ENCODE data around the gene HSP90AA1. TPM values are rescaled to one million over a fixed set of nuclear protein-coding genes. Genes with fewer than 3 reads are reported as not detected.
A peak's percentile ranks its signal among the peaks of the same experiment; 100 is the strongest.

Gene HSP90AA1
- total RNA-seq, 2 experiments from 2014 or later = 543 to 668 TPM

DNA sequence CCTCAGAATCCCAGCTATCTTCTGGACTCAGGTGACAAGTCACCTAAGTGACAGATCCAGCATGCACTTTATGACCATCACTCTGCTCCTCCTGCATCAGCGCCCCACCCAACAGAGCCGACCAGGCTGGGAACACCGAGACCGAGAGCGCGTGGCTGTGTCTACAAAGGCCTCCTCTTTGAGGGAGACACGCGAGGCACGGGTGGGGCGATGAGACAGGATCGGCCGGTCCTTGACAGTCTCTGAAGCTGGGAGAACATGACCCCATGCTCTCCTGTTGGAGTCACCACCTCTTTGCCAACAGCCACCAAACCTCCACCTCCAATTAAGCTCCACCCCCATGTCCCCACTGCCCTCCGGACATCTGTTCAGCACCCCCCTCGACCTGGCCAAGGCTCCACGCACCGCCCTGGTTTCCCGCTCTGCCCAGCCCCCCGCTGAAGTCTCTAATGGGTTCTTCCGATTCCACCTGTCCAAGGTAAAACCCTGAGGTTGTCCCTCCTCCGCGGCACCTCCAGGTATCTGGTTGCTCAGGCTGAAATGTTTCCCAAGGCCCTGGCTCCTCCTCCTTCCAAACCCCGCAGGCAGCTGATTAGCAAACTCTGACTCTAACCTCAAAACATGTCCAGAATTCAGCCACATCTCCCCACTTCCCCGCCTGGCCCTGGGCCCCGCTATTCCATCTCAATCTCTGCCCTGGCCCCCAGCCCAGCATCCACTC, 31.5 kb downstream of the HSP90AA1 start:
- Mint-ChIP-seq H3K9me3 (ENCODE audit: low read depth) (no peaks in the 10 kb centered on the region), H3K36me3 (peaks cover 18% of the 10 kb centered on the region), H3K27me3 (peaks cover 3% of the 10 kb centered on the region), H3K4me1 (peaks cover 22% of the 10 kb centered on the region), H3K4me3 (no peak overlapping the region), H3K27ac (no peak overlapping the region)
- CTCF ChIA-PET = interaction anchor here (2.2 kb wide), 1 partner anchor 41 kb away, joined by 6 read pairs; no protein-coding TSS in a partner anchor
- ATAC-seq = no peak
- DNase-seq = no peak

DNA sequence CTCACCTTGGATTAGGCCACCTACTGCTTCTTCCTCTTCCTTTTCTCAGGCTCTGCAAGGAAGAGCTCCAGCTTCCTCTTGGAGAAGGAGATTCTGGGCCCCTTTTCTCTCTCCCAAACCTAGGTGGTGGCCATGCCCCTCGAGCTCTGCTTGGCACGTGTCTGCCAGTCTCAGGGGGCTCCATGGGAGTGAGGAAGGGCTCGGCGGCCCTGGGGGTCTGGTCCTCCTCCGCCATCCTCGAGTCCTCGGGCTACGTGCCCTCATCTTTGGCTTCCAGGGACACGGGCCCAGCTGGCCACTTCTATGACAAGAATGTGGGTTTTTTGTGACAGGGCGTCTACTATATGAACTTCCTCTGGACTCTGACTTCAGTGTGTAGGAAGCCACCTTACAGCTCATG, 34.3 kb downstream of the HSP90AA1 start:
- Mint-ChIP-seq H3K4me1 (peaks cover 8% of the 10 kb centered on the region), H3K36me3 (peaks cover 41% of the 10 kb centered on the region), H3K27me3 (no peaks in the 10 kb centered on the region), H3K4me3 (no peak overlapping the region), H3K9me3 (ENCODE audit: low read depth) (no peaks in the 10 kb centered on the region), H3K27ac (no peak overlapping the region)
- ATAC-seq (no peak), DNase-seq (no peak)
- CTCF ChIA-PET = interaction anchor here (2.7 kb wide), 1 partner anchor 44 kb away, joined by 11 read pairs; no protein-coding TSS in a partner anchor

DNA sequence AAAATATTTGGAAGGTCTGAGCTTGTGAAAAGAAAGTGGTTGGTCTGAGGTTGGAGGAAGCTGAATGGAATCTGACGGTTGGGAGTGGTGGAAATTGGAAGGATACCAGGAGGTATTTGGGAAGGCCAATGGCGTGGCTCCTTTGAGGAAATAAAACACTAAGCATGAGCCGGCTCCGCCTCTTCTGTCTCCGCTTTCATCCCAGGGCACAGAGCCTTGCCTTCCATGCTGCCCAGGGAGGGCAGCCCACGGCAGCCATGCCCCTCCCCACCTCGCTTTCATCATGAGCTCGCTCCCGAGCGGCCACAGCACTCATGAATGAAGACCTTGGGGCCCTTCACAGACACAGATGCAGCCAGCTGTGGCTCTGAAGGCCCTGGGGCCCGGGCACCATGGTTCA, 36.2 kb downstream of the HSP90AA1 start:
- H3K27ac Mint-ChIP-seq = no peak overlapping the region
- ATAC-seq (no peak), DNase-seq (no peak)
- CTCF ChIA-PET = interaction anchor here (1.2 to 2.7 kb wide), 2 partner anchors 46 to 85 kb away, joined by 3 to 11 read pairs; no protein-coding TSS in a partner anchor
- H3K4me3 Mint-ChIP-seq = no peak overlapping the region
- H3K36me3 Mint-ChIP-seq = peaks cover 48% of the 10 kb centered on the region
- H3K4me1 Mint-ChIP-seq = no peaks in the 10 kb centered on the region
- H3K27me3 Mint-ChIP-seq = no peaks in the 10 kb centered on the region
- no peaks in the 10 kb centered on the region for H3K9me3 Mint-ChIP-seq (ENCODE audit: low read depth)

DNA sequence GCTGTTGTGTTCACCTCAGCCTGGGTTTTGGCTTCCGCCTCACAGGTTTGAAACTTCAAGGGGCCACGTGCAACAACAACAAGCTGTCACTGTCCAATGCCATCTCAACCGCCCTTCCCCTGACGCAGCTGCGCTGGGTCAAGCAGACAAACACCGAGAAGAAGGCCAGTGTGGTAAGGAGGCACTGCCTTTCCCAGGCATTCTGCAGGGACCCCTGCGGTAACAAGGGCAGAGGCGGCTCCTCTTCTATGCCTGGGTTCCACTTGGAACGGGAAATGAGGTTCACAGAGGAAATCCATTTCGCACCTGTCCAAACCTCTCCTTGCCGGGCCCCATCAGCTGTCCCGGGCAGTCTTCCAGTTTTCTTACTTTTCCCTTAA, 36.8 kb downstream of the HSP90AA1 start:
- Mint-ChIP-seq H3K27ac (no peak overlapping the region), H3K27me3 (no peaks in the 10 kb centered on the region), H3K9me3 (ENCODE audit: low read depth) (no peaks in the 10 kb centered on the region), H3K36me3 (peaks cover 48% of the 10 kb centered on the region), H3K4me3 (no peak overlapping the region), H3K4me1 (no peaks in the 10 kb centered on the region)
- CTCF ChIA-PET = interaction anchor here (1.2 to 2.7 kb wide), 2 partner anchors 46 to 84 kb away, joined by 3 to 11 read pairs; no protein-coding TSS in a partner anchor
- no peak for ATAC-seq
- DNase-seq = no peak

DNA sequence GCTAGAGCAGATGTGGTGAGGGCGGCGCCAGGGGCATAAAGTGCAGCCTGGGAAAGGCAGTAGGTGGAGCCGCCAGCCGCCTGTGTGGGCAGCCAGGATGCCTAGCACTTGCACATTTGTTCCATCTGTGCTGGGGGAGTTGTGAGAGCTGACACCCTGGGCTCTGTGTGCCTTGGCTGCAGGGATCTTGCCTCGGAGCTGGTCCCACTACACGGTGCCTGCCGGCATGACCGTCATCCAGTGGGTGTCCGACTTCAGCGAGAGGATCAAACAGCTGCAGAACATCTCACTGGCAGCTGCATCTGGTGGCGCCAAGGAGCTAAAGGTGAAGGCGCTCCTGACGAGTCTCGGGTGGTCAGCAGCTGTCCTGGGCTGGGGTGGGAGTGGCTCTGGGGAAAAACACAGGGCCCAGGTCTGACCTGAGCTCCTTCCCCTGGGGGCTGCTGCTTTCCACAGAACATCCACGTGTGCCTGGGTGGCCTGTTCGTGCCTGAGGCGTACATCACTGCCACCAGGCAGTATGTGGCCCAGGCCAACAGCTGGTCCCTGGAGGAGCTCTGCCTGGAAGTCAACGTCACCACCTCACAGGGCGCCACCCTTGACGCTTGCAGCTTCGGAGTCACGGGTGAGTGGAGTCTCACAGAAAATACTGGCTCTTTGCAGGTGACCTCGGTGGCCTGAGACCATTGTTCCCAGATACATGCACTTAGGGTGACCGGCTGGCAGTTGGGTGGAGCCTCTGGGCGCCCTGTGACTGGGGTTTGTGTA, 37.4 kb downstream of the HSP90AA1 start:
- ATAC-seq (no peak), DNase-seq (no peak)
- no peak overlapping the region for H3K4me3 Mint-ChIP-seq
- peaks cover 51% of the 10 kb centered on the region for H3K36me3 Mint-ChIP-seq
- no peaks in the 10 kb centered on the region for H3K9me3 Mint-ChIP-seq (ENCODE audit: low read depth)
- no peaks in the 10 kb centered on the region for H3K4me1 Mint-ChIP-seq
- CTCF ChIA-PET = interaction anchor here (1.2 to 1.5 kb wide), 2 partner anchors 47 to 84 kb away, joined by 3 to 6 read pairs; no protein-coding TSS in a partner anchor
- no peak overlapping the region for H3K27ac Mint-ChIP-seq
- no peaks in the 10 kb centered on the region for H3K27me3 Mint-ChIP-seq

DNA sequence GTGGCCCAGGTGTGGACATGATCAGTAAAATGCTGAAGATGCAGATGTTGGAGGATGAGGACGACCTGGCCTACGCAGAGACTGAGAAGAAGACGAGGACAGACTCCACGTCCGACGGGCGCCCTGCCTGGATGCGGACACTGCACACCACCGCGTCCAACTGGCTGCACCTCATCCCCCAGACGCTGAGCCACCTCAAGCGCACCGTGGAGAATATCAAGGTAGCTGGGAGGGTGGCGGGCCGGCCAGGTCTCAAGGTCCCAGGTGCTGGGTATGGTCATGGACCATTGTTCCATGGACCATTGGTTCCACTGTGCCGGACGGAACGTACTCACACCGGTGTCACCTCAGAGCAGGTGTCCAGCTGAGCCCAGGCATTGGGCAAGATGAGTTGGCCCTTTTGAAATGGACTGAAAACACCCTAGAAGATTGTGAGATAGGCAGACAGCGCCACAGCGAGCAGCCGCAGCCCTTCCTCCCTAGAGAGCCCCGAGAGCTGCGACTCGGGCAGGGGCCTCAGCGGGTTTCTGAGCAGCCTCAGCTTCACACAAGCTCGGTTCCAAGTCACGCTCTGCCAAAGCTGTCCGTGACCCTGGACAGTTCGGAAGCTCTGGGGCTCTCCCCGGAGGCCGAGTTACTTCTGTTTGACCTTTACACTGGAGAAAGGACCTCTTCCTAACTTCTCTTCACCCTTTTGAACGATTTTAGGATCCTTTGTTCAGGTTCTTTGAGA, 38.9 kb downstream of the HSP90AA1 start:
- no peak for DNase-seq
- Mint-ChIP-seq H3K27ac (no peak overlapping the region), H3K9me3 (ENCODE audit: low read depth) (no peaks in the 10 kb centered on the region), H3K4me3 (no peak overlapping the region), H3K36me3 (peaks cover 63% of the 10 kb centered on the region), H3K4me1 (no peaks in the 10 kb centered on the region), H3K27me3 (no peaks in the 10 kb centered on the region)
- ATAC-seq = no peak
- CTCF ChIA-PET = interaction anchor here (1.5 kb wide), 1 partner anchor 48 kb away, joined by 6 read pairs; no protein-coding TSS in a partner anchor

DNA sequence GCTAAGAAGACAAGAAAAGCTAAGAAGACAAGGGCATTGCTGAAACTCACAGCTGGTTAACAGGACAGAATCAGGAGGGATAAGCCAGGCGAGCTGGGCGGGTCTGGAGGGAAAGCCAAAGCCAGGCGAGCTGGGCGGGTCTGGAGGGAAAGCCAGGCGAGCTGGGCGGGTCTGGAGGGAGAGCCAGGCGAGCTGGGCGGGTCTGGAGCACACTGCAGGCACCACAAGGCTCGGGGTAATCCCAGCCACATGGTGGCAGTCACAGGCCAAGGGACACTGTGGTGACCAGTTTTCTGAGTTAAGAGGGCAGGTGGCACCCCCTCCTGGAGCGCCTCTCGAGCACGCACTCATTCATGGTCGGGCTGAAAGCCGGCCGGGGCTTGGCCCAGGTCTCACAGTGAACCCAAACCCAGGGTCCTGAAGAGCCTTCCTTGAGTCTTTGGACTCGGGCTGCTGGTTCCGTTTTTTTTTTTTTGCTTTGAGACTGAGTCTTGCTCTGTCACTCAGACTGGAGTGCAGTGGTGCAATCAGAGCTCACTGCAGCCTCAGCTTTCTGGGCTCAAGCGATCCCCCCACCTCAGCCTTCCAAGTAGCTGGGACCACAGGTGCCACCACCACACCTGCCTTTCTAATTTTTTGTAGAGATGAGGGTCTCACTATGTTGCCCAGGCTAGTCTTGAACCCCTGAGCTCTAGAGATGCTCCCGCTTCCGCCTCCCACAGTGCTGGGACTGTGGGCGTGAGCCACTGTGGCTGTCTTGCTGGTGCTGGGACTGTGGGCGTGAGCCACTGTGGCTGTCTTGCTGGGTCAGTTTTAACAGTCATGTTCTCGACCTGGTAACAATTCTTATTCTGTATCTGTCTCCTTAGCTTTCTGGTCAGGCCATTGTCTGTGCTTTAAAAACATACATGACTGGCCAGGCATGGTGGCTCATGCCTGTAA, 40.2 kb downstream of the HSP90AA1 start:
- Mint-ChIP-seq H3K27me3 (no peaks in the 10 kb centered on the region), H3K9me3 (ENCODE audit: low read depth) (no peaks in the 10 kb centered on the region), H3K36me3 (peaks cover 66% of the 10 kb centered on the region), H3K27ac (no peak overlapping the region), H3K4me3 (no peak overlapping the region), H3K4me1 (no peaks in the 10 kb centered on the region)
- peak; percentile 35 for ATAC-seq
- no peak for DNase-seq
- CTCF ChIA-PET = interaction anchor here (0.6 to 2.4 kb wide), 3 partner anchors 50 to 695 kb away, joined by 3 to 11 read pairs (median 4); no protein-coding TSS in a partner anchor

DNA sequence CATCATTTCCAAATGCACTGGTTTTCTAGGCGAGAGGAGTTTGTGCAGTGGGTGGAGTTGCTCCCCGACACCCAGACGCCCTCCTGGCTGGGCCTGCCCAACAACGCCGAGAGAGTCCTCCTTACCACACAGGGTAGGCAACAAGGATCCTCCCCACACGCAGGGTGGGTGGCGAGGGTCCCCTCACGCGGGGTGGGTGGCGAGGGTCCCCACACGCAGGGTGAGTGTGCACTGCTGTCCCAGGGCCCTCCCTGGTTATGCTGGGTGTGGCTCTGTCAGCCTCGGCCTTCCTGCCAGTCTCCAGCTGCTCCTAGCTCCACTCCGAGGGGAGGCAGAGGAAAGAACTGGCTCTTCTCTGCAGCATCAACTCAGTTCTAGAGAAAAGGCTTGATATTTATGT, 42.3 kb downstream of the HSP90AA1 start:
- Mint-ChIP-seq H3K27me3 (no peaks in the 10 kb centered on the region), H3K9me3 (ENCODE audit: low read depth) (no peaks in the 10 kb centered on the region), H3K36me3 (peaks cover 69% of the 10 kb centered on the region), H3K27ac (no peak overlapping the region), H3K4me1 (no peaks in the 10 kb centered on the region), H3K4me3 (no peak overlapping the region)
- no peak for ATAC-seq
- CTCF ChIA-PET = interaction anchor here (1.3 kb wide), 1 partner anchor 37 kb away, joined by 3 read pairs; no protein-coding TSS in a partner anchor
- DNase-seq = no peak

DNA sequence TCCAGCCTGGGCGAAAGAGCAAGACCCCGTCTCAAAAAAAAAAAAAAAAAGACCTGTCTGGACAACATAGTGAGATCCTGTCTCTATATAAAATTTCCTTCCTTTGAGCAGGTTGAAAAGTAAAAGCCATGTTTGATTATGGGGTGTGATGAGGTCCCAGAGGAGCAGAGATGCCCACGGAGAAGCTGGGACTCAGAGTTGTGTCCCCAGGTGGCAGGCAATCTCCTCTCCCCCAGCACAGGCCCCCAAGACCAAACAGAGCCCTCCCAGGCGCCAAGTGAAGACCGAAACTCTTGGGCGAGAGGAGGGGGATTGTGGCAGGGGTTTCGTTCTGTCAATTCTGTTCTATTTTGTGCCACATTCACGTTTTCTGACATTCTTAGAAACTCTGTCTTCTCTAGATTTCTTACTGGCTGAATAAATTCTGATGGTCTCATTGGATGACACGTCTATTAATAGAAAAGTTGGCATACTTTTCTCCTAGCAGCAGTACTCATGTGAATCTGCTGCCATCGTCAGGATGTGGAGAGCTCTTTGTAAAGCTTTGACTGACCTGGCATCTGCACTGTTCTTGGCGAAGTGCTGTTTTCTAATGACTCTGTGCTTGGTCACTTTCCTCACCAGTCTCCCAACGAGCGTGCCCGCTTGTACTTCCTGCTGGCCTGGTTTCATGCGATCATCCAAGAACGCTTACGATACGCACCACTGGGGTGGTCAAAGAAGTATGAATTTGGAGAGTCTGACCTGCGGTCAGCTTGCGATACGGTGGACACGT, 43.4 kb downstream of the HSP90AA1 start:
- Mint-ChIP-seq H3K4me3 (no peak overlapping the region), H3K27me3 (no peaks in the 10 kb centered on the region), H3K4me1 (no peaks in the 10 kb centered on the region), H3K9me3 (ENCODE audit: low read depth) (no peaks in the 10 kb centered on the region), H3K27ac (no peak overlapping the region), H3K36me3 (peaks cover 72% of the 10 kb centered on the region)
- DNase-seq = no peak
- CTCF ChIA-PET = interaction anchor here (1.2 kb wide), 1 partner anchor 19 kb away, joined by 3 read pairs; no protein-coding TSS in a partner anchor
- no peak for ATAC-seq

DNA sequence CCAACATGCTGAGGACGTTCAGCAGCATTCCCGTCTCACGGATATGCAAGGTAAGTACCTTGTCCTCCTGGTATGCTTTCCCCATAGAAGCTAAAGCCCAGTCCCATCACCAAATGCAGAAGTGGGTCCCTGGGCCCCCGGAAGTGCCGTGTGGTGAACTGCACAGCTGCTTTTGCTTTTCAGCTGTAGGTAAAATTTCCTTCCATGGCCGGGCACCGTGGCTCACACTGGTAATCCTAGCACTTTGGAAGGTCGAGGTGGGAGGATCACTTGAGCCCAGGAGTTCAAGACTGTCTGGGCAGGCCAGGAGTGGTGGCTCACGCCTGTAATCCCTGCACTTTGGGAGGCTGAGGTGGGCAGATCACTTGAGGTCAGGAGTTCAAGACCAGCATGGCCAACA, 44.1 kb downstream of the HSP90AA1 start:
- Mint-ChIP-seq H3K4me1 (no peaks in the 10 kb centered on the region), H3K9me3 (ENCODE audit: low read depth) (no peaks in the 10 kb centered on the region), H3K4me3 (no peak overlapping the region), H3K36me3 (peaks cover 71% of the 10 kb centered on the region), H3K27ac (no peak overlapping the region), H3K27me3 (no peaks in the 10 kb centered on the region)
- ATAC-seq = no peak
- CTCF ChIA-PET = no interaction called here
- no peak for DNase-seq

DNA sequence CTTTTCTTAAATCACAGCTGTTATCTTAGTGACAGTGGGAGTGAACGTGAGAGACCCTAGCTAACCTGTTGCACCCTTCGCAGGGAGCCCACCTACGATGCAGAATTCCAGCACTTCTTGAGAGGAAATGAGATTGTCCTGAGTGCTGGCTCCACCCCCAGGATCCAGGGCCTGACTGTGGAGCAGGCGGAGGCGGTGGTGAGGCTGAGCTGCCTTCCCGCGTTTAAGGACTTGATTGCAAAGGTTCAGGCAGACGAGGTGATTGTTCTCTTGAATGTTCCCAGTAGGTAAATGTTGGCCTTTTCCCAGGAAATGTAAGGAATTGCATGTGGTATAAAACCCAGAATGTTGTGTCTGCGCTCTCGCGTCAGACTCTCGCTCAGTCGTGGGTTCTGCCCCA, 46.7 kb downstream of the HSP90AA1 start:
- Mint-ChIP-seq H3K9me3 (ENCODE audit: low read depth) (no peaks in the 10 kb centered on the region), H3K4me1 (no peaks in the 10 kb centered on the region), H3K36me3 (peaks cover 78% of the 10 kb centered on the region), H3K27ac (no peak overlapping the region), H3K4me3 (no peak overlapping the region), H3K27me3 (no peaks in the 10 kb centered on the region)
- CTCF ChIA-PET = interaction anchor here (1.4 kb wide), 1 partner anchor 56 kb away, joined by 3 read pairs; no protein-coding TSS in a partner anchor
- no peak for DNase-seq
- no peak for ATAC-seq

DNA sequence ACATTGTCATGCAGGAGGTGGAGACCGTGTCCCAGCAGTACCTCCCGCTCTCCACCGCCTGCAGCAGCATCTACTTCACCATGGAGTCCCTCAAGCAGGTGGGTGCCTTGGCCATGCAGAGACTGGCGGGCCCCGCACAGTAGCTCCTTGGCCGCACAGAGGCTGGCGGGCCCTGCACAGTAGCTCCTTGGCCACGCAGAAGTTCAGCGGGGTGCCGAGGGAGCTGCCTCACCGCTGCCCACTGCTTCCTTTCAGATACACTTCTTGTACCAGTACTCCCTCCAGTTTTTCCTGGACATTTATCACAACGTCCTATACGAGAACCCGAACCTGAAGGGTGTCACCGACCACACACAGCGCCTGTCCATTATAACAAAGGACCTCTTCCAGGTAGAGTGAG, 47.7 kb downstream of the HSP90AA1 start:
- no peaks in the 10 kb centered on the region for H3K9me3 Mint-ChIP-seq (ENCODE audit: low read depth)
- CTCF ChIA-PET = interaction anchor here (1.4 kb wide), 1 partner anchor 57 kb away, joined by 3 read pairs; no protein-coding TSS in a partner anchor
- no peak overlapping the region for H3K4me3 Mint-ChIP-seq
- no peak for DNase-seq
- no peaks in the 10 kb centered on the region for H3K27me3 Mint-ChIP-seq
- no peak overlapping the region for H3K27ac Mint-ChIP-seq
- peaks cover 78% of the 10 kb centered on the region for H3K36me3 Mint-ChIP-seq
- no peaks in the 10 kb centered on the region for H3K4me1 Mint-ChIP-seq
- ATAC-seq = no peak
